ENCODE results near the gene GRM1. TPM values are rescaled to one million over a fixed set of nuclear protein-coding genes. Genes with fewer than 3 reads are reported as not detected.

The GRM1 gene
- total RNA-seq, 2 experiments from 2014 or later, result not detected

DNA sequence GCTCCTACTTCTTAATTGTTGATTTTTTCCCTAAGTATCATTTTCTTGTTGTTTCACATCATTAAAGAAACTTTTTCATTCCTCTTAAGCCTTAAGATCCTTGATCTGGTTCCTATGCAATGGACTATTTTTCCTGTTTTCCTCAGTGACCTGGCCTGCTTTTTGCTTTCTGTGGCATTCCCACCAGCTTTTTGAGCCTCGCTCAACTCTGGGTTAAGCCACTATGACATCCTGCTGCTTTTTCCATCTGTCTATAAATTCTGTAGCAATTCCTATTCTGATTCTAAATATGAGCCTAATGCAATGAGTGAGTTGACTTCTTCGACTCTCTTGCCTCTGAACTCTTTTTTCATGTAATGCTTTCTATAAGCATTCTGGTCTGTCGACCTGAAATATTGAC is 160.3 kb downstream of the GRM1 start:
- Mint-ChIP-seq H3K9me3 (ENCODE audit: low read depth) (no peaks in the 10 kb centered on the region), H3K4me1 (no peaks in the 10 kb centered on the region), H3K27me3 (no peaks in the 10 kb centered on the region), H3K4me3 (no peak overlapping the region), H3K27ac (no peak overlapping the region), H3K36me3 (no peaks in the 10 kb centered on the region)
- no peak for ATAC-seq
- no peak for DNase-seq
- CTCF ChIA-PET, result no interaction called here

DNA sequence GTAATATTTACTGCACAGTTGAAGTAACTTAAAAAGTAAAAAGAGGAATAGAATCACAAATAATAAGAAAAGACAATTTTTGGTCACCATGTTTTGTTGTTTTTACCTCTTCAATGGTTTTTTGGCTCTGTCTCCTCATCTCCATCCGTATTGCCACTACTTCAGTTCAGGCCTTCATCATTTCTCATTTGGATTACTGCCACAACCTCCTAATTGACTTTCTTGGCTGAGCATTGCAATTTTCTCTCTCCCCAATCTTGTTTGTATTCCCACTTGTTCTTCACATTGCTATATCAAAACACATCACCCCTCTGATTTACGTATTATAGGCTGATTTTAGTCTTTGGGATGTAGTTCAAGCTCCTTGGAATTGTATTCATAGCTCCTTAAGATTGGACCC is 161.7 kb downstream of the GRM1 start:
- Mint-ChIP-seq H3K36me3 (no peaks in the 10 kb centered on the region), H3K4me3 (no peak overlapping the region), H3K27me3 (no peaks in the 10 kb centered on the region), H3K27ac (no peak overlapping the region), H3K4me1 (no peaks in the 10 kb centered on the region), H3K9me3 (ENCODE audit: low read depth) (no peaks in the 10 kb centered on the region)
- DNase-seq (no peak), ATAC-seq (no peak)
- CTCF ChIA-PET, result no interaction called here

DNA sequence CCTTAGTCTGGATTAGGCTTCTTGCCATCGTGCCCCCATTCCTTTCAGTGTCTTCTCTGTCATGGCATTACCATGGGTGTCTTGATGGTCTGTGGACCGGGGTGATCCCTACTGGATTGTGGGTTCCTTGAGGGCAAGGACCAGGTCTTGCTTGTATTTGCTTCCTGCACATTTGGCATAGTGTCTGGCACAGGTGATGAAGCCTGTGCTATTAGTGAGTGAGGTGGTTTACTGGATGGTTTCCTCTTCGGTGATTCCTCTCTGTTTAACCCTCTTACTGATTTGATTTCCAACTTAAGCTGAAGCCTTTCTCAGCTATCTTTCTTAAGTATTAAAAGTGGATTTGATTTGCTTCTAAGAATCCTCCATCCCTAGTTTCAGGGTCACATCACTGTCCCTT is 162.3 kb downstream of the GRM1 start:
- CTCF ChIA-PET, result no interaction called here
- no peaks in the 10 kb centered on the region for H3K36me3 Mint-ChIP-seq
- no peaks in the 10 kb centered on the region for H3K4me1 Mint-ChIP-seq
- no peak overlapping the region for H3K27ac Mint-ChIP-seq
- no peak for DNase-seq
- ATAC-seq, result no peak
- no peaks in the 10 kb centered on the region for H3K9me3 Mint-ChIP-seq (ENCODE audit: low read depth)
- H3K4me3 Mint-ChIP-seq, result no peak overlapping the region
- no peaks in the 10 kb centered on the region for H3K27me3 Mint-ChIP-seq

DNA sequence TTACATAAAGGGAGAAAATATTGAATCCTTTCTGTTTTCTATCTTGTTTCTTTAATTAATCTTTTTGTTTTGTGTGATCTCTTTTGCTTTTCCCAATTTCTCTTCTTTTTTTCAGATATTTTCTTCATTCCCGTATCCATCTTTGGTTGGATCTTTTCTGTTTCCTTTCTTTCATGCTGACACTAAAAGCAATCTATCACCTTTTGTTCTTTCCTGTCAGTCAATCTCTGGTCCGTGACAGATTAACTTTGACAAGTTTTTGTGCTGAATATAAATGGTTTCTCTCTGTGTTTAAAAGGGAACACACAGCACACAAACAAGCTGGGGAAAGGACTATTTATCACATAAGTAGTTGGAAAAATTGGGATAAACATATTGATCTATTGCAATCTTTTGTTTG is 162.8 kb downstream of the GRM1 start:
- CTCF ChIA-PET, result no interaction called here
- DNase-seq (no peak), ATAC-seq (no peak)
- no peaks in the 10 kb centered on the region for H3K9me3 Mint-ChIP-seq (ENCODE audit: low read depth)
- H3K36me3 Mint-ChIP-seq, result no peaks in the 10 kb centered on the region
- H3K27ac Mint-ChIP-seq, result no peak overlapping the region
- no peak overlapping the region for H3K4me3 Mint-ChIP-seq
- no peaks in the 10 kb centered on the region for H3K4me1 Mint-ChIP-seq
- no peaks in the 10 kb centered on the region for H3K27me3 Mint-ChIP-seq

DNA sequence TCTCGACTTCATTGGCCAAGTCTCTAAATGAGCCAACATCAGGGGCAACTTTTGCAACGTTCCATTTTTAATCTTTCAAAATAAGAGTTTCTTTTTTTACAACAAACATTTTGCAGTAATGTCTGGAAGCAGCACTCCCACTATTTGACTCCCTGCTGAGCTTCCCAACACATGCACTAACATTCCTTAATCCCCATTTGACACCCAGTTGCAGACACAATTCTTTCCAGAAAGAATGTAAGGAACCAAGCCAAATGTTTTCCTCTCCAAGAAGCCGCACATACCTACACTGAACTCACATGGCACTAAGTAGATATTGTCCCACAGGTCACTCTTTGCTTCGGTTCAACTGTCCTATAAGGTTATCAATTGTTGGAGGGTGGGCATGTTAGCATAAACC is 165.6 kb downstream of the GRM1 start:
- no peak for ATAC-seq
- Mint-ChIP-seq H3K4me1 (no peaks in the 10 kb centered on the region), H3K27ac (no peak overlapping the region), H3K36me3 (no peaks in the 10 kb centered on the region), H3K4me3 (no peak overlapping the region), H3K27me3 (no peaks in the 10 kb centered on the region), H3K9me3 (ENCODE audit: low read depth) (no peaks in the 10 kb centered on the region)
- DNase-seq, result no peak
- CTCF ChIA-PET, result no interaction called here

DNA sequence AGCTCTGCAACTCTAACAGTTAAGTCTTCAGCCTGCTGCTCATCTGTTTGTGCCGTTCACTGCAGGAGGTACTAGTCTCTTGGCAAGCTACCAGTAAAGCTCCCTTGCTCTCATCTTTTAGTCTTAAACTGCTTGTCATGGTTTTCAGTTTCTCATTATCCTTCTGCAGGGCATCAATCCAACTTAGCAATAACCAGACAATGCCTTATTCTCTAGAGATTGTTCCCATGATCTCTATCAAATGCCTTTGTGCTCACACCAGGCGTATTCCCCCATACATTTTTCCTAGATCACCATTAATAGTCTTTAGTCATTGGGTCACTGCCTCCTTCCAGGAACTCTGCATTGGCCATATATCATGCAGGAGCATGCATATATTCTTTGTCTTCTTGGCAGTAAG is 171.3 kb downstream of the GRM1 start:
- H3K27me3 Mint-ChIP-seq, result no peaks in the 10 kb centered on the region
- H3K27ac Mint-ChIP-seq, result no peak overlapping the region
- CTCF ChIA-PET, result no interaction called here
- no peak for DNase-seq
- H3K4me3 Mint-ChIP-seq, result no peak overlapping the region
- no peaks in the 10 kb centered on the region for H3K36me3 Mint-ChIP-seq
- H3K9me3 Mint-ChIP-seq (ENCODE audit: low read depth), result no peaks in the 10 kb centered on the region
- H3K4me1 Mint-ChIP-seq, result no peaks in the 10 kb centered on the region
- no peak for ATAC-seq

DNA sequence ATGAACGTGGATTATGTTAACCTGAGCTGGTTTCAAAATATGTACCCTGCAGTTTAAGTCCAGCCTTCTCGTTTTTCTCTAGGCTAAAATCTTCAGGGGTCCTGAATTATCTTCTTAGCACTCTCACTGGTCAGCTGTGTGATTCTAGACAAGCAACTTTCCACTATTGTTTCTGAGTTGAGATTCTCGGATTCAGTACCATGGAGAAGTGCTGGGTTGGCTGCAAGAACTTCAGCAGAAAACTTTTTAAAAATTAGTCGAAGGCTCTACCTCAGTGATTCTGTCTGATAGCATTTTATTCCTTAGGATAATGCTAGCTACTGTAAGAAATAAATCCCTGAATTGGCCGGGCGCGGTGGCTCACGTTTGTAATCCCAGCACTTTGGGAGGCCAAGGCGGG is 173.7 kb downstream of the GRM1 start:
- DNase-seq (no peak), ATAC-seq (no peak)
- Mint-ChIP-seq H3K4me3 (no peak overlapping the region), H3K36me3 (no peaks in the 10 kb centered on the region), H3K27me3 (no peaks in the 10 kb centered on the region), H3K9me3 (ENCODE audit: low read depth) (no peaks in the 10 kb centered on the region), H3K27ac (no peak overlapping the region), H3K4me1 (no peaks in the 10 kb centered on the region)
- CTCF ChIA-PET, result no interaction called here

DNA sequence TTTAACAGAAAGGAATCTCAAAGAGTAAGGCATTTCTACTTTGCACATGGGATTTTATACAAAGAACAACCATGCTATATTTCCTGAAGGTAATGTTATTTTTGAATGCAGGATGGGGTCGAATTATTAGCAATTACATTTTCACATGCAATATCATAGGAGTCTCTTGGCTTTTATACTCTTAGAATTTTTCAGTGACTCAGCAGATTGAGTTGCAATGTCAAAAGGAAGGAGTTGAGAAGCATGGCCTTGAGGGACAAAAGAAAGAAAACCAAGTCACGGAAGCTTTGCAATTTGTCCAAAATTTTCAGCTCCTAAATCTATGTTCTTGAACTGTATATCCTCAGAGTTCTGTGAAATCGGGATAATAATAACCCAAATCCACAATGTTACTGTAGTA is 181.1 kb downstream of the GRM1 start:
- Mint-ChIP-seq H3K9me3 (ENCODE audit: low read depth) (no peaks in the 10 kb centered on the region), H3K4me1 (peaks cover 2% of the 10 kb centered on the region), H3K36me3 (no peaks in the 10 kb centered on the region), H3K27me3 (no peaks in the 10 kb centered on the region), H3K4me3 (no peak overlapping the region), H3K27ac (no peak overlapping the region)
- CTCF ChIA-PET, result no interaction called here
- ATAC-seq (no peak), DNase-seq (no peak)

DNA sequence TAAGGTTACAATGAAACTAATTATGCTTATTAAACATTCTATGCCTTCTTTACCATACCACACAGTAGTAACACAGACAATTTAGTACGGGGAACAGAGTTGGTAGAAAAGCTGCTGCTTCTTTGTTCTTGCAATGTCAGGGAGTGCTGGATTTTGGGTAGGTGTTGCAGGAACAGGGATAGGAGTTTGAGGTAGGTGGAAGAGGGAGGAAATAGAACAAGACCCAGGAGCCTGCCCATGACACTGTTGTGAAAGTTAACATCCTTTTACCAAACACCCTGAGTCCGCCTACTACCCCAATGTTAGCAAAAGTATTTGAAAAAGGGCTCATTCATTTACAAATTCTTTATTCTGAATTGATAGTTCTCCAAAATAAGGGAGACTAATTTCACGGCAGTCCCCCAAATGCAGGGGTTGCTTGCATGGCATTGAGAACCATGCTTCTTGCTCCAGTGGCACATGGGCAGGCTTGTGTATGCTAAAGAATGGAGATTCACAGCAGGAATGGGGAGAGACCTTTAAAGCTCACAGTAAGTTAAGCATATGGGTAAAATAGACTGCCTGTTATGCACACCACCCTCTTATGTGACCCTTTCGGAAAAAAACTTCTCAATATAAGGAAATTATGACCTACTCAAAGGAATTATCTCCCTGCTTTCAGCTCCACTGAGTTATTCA is 181.7 kb downstream of the GRM1 start:
- peaks cover 2% of the 10 kb centered on the region for H3K4me1 Mint-ChIP-seq
- ATAC-seq (no peak), DNase-seq (no peak)
- no peaks in the 10 kb centered on the region for H3K36me3 Mint-ChIP-seq
- CTCF ChIA-PET, result no interaction called here
- H3K4me3 Mint-ChIP-seq, result no peak overlapping the region
- H3K27ac Mint-ChIP-seq, result no peak overlapping the region
- no peaks in the 10 kb centered on the region for H3K9me3 Mint-ChIP-seq (ENCODE audit: low read depth)
- H3K27me3 Mint-ChIP-seq, result no peaks in the 10 kb centered on the region

DNA sequence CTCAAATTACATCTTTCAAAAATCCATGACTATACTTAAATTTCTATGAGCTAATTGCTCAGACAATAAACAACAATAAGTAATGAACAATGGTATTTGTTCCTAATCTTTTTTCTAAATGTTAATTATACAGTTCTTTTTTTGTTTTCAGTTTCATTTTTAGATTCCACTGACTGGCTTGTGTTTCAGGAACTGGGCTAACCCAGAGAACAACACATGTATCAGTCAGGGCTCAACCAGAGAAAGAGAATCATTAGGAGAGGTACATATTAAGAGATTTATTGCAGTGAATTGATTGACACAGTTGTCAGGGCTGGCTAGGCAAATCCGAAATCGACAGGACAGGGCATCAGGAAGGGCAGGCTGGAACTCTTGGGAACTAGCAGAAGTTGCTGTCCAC is 182.8 kb downstream of the GRM1 start:
- no peaks in the 10 kb centered on the region for H3K36me3 Mint-ChIP-seq
- H3K27me3 Mint-ChIP-seq, result no peaks in the 10 kb centered on the region
- no peak for DNase-seq
- CTCF ChIA-PET, result no interaction called here
- peak overlapping the region; percentile 22 for H3K4me3 Mint-ChIP-seq
- no peak overlapping the region for H3K27ac Mint-ChIP-seq
- H3K4me1 Mint-ChIP-seq, result peaks cover 2% of the 10 kb centered on the region
- no peaks in the 10 kb centered on the region for H3K9me3 Mint-ChIP-seq (ENCODE audit: low read depth)
- ATAC-seq, result no peak

DNA sequence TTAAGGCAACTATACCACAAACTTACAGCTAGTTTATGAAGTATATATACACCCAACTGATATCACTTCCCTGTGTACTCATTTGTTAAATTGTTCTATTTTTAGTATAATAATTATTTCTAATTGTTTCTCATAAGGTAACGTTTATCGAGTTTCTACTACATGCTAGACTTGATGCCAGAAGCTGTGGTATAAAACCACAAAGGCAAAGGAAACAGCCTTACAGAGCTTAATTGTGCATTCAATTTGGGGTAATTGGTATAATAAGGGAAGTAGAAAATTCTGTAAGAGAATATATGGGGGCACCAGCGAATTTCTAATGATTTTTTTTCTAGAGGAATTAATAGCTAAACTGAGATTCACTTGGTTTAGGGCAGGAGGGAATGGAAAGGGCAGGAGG is 183.9 kb downstream of the GRM1 start:
- H3K36me3 Mint-ChIP-seq, result no peaks in the 10 kb centered on the region

DNA sequence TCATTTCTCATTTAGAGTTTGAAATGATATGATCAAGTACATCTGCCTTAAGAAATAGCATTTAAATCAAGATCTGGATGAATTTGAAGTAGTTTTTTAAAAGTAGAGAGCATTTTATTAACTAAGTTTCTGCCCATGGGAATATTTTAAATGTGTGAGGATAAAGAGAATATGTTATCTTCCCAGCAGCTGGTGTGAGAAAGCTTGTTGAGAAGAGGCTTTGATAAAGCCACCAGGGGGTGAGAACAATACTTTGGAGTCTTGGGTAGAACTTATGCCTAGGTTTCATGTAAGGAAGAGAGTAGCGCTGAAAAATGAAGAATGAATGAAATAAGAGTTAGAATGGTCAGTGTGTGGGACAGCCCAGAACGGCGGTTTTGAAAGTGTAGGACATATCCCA is 190.2 kb downstream of the GRM1 start:
- H3K36me3 Mint-ChIP-seq, result no peaks in the 10 kb centered on the region
- no peak overlapping the region for H3K27ac Mint-ChIP-seq
- CTCF ChIA-PET, result no interaction called here
- no peaks in the 10 kb centered on the region for H3K27me3 Mint-ChIP-seq
- H3K4me3 Mint-ChIP-seq, result no peak overlapping the region
- no peaks in the 10 kb centered on the region for H3K4me1 Mint-ChIP-seq
- DNase-seq (no peak), ATAC-seq (no peak)
- H3K9me3 Mint-ChIP-seq (ENCODE audit: low read depth), result no peaks in the 10 kb centered on the region

More for the DNA sequence above, 183.9 kb downstream of the GRM1 start:
- no peaks in the 10 kb centered on the region for H3K9me3 Mint-ChIP-seq (ENCODE audit: low read depth)
- H3K27me3 Mint-ChIP-seq, result no peaks in the 10 kb centered on the region
- ATAC-seq (no peak), DNase-seq (no peak)
- H3K4me1 Mint-ChIP-seq, result peaks cover 2% of the 10 kb centered on the region
- H3K4me3 Mint-ChIP-seq, result no peak overlapping the region
- H3K27ac Mint-ChIP-seq, result no peak overlapping the region
- CTCF ChIA-PET, result no interaction called here

DNA sequence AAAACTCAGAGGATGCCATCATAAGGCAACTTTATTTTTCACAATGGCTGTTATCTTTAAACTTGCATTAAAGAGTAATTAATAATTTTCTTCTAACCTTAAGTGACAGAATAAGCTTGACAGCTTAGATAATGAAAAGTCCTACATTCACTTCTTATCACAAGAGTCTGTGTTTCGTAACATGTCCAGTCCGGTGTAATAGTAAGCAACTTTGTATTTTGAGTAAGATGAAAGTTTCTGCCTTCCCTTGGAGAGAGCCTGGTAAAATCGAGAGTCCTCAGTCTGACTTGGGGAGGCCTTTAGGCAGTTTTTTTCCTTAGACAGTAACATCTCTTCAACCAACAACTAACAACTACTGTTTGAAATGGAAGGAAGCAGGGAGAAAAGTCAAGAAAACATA is 195.6 kb downstream of the GRM1 start:
- no peak for ATAC-seq
- H3K9me3 Mint-ChIP-seq (ENCODE audit: low read depth), result no peaks in the 10 kb centered on the region
- no peak for DNase-seq
- H3K4me1 Mint-ChIP-seq, result no peaks in the 10 kb centered on the region
- H3K27ac Mint-ChIP-seq, result no peak overlapping the region
- H3K4me3 Mint-ChIP-seq, result no peak overlapping the region
- H3K36me3 Mint-ChIP-seq, result no peaks in the 10 kb centered on the region
- H3K27me3 Mint-ChIP-seq, result no peaks in the 10 kb centered on the region
- CTCF ChIA-PET, result no interaction called here

DNA sequence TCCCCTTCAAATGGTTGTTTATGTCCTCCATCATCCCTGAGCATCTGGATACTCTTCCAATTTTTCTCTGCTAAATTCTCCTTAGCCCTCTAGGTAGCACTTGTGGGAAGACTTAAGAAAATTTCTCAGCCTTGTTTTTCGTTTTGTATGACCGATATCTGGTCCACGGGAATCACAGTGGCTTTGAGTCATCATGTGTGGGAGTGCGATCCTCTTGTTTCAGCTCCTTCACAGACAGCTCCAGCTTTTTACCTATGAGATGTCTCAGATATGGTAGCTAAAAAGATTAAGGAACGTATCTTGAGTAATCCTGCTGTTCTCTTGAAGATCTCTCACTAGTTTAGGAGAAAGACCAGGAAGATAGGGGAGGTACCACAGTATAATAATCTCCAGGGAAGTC is 196.1 kb downstream of the GRM1 start:
- Mint-ChIP-seq H3K27ac (no peak overlapping the region), H3K4me1 (no peaks in the 10 kb centered on the region), H3K27me3 (no peaks in the 10 kb centered on the region), H3K9me3 (ENCODE audit: low read depth) (no peaks in the 10 kb centered on the region), H3K4me3 (no peak overlapping the region), H3K36me3 (no peaks in the 10 kb centered on the region)
- DNase-seq, result no peak
- ATAC-seq, result no peak
- CTCF ChIA-PET, result no interaction called here

DNA sequence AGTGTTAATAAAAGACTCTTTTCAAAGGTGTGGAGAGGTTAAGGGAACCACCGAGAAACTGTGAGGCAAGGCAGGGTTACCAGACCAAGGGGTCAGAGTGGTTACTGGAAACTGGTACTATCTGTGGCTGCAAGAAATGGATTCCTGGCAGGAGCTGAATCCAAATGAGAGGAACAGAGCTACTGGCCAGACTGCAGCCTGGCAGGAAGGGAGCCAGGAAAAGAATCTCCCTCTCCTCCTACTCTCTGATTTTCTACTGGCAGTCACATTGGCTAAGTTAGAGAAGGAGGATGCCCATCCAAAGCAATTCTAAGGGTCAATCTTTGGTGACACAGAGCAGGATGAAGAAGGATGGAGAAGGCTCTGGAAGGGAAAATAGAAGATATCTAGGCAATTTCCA is 211.5 kb downstream of the GRM1 start:
- no peaks in the 10 kb centered on the region for H3K4me1 Mint-ChIP-seq
- no peaks in the 10 kb centered on the region for H3K27me3 Mint-ChIP-seq
- CTCF ChIA-PET, result no interaction called here
- no peak overlapping the region for H3K4me3 Mint-ChIP-seq
- no peaks in the 10 kb centered on the region for H3K36me3 Mint-ChIP-seq
- H3K9me3 Mint-ChIP-seq (ENCODE audit: low read depth), result no peaks in the 10 kb centered on the region
- DNase-seq (no peak), ATAC-seq (no peak)
- no peak overlapping the region for H3K27ac Mint-ChIP-seq

Measured in activated CD8-positive, alpha-beta memory T cell treated with anti-CD3 and anti-CD28 coated beads, Interleukin-2, amount 10 ng/mL, durations not matched to agents 7 days and 5 days (primary cell).